Fibroblast of peridontal ligament (primary cell): ENCODE data around the gene CDHR2.
A peak's percentile ranks its signal among the peaks of the same experiment; 100 is the strongest.
"Not testable (repeated sequence)": the region's sequence is repeated elsewhere in the genome, so short reads cannot be mapped to it uniquely, and the experiment has no call there.

Experiments used
- DNase-seq: peaks from one replicate; pipeline ENCODE4 v3.0.0-alpha.2; 2010; ENCODE audit errors: extremely low read depth

Gene CDHR2

GRCh38 chr5:176542135-176542595, 7.0 kb upstream of the CDHR2 start:
- DNase-seq, result no peak

DNA sequence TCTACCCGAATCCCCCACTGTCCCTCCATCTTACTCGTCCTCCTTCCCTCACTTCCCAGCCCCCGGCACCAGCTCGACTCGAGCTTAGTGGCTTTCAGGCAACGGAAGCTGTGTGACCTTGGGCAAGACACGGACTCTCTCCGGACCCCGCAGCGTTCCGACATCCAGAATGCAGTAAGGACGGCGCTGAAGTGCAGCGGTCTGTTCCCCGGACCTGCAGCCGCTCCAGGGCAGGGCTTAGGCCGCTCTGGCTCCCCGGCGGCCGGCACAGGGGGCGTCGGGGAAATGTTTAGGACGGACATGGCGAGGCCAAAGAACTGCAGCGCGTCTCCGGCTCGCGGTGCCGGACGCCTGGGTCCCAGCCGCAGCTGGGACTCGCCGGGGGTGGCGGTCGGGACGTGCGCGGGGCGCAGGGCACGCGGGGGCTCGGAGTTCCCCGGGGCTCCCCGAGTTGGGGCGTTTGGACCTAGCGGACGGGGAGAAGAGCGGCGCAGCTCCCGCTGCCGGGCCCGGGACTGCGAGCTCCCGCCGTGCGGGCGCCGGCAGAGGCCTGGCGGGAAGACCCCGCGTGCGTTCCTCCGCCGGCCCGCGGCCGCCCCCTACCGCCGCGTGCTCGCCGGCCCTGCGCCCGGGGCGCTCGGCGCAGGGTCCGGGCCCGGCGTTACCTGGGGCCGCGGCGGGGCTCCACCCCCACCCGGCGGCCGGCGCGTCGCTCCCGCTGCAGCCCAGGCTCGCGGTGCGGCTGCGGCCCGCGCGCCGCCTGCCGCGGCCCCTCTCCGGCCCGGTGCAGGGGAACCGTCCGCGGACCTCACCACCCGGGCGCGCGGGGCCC, 6.3 kb upstream of the CDHR2 start:
- DNase-seq, result no peak

GRCh38 chr5:176543428-176544182, 5.5 kb upstream of the CDHR2 start:
- peak; percentile 29 for DNase-seq

- DNase-seq, result no peak
Observed at GRCh38 chr5:176545388-176545736, 3.8 kb upstream of the CDHR2 start.

- DNase-seq, result no peak
Observed at GRCh38 chr5:176545737-176546509, 3.2 kb upstream of the CDHR2 start.

- peak; percentile 14 for DNase-seq
Observed at GRCh38 chr5:176547802-176548201, 1.3 kb upstream of the CDHR2 start.

DNA sequence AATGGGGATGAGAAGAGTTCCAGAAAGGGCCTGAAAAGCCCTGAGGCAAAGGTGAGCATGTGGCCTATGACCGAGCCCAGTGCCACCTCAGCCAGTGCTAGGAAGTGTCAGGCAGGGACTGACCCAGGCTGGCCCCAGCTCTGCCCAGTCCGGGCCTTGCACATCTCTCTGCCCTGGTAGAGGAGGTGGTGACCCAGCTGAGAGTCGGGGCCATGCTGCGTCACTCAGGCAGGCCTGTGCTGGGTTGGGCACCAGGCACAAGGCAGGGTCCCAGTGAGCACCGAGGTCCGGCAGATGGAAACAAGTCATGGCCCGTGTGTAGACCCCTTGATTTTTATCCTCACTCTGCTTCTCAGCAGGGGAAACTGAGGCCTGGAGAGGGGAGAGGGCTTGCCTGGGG, 729 bp downstream of the CDHR2 start:
- DNase-seq, result no peak

DNA sequence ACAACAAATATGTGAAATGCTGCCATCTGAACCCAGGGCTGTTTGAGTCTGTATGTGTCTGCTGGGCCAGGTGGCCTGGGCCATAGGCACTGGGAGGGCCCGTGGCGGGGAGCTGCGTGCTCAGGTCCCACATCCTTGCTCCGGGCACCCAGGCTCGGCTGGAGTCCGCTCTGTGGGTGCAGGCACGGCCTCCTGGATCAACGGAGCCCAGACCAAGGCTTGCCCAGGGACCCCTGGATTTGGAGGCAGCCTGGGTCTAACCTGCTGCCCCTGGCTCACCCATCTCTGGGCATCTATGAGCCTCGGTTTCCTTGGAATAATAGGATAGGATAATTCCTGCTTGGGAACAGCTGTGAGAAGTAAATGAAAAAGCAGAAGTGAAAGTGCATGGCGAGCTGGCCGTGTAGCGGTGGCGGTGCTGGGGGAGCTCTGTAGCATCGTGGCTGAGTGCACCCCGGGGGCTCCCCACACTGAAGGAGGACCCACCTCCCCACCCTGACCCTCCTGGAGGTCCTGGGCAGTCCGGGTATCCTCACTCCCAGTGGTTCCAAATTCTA, 1.2 kb downstream of the CDHR2 start:
- DNase-seq, result no peak

DNA sequence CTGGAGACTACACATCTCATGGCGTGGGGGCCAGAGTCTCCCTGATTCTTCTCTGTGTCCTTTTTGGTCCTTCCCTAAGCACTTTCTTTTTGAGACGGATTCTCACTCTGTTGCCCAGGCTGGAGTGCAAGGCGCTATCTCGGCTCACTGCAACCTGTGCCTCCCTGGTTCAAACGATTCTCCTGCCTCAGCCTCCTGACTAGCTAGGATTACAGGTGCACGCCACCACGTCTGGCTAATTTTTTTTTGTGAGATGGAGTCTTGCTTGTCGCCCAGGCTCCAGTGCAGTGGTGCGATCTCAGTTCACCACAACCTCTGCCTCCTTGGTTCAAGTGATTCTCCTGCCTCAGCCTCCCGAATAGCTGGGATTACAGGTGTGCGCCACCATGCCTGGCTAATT, 1.8 kb downstream of the CDHR2 start:
- DNase-seq, result not testable (repeated sequence)

- DNase-seq, result no peak
Observed at GRCh38 chr5:176552332-176552869, 3.3 kb downstream of the CDHR2 start.

- no peak for DNase-seq
Observed at GRCh38 chr5:176553260-176554085, 4.3 kb downstream of the CDHR2 start.

DNA sequence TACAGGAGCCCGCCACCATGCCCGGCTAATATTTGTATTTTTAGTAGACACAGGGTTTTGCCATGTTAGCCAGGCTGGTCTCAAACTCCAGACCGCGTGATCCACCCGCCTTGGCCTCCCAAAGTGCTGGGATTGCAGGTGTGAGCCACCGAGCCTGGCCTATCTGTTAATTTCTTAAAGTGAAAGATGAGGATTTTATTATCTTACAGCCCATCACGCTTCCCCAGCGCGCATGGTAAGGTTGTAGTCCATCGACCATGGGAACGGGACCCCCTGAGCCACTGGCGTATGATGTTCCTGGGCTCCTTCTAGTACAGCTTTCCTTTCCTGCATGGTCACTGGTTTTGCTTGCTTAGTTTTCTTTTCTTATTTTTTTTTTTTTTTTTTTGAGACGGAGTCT, 8.7 kb downstream of the CDHR2 start:
- DNase-seq, result no peak

GRCh38 chr5:176559683-176560082, 10.5 kb downstream of the CDHR2 start:
- DNase-seq, result no peak

DNA sequence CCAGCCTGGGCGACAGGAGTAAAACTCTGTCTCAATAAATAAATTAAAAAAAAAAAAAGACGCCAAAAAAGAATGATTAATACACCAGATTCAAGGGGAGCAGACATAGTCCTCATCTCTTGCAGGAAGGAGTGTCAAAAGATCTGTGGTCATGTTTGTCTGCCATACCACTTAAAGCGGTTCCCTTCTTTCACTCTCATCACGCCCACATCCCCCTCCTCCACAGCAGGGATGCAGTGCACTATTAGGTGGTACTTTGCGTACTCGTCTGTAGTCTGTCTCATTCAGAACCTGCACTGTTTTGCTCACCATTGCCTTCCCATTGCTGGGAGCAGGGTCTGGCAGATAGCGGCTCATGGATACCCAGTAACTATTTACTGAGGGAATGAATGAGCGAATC, 11.2 kb downstream of the CDHR2 start:
- no peak for DNase-seq

DNA sequence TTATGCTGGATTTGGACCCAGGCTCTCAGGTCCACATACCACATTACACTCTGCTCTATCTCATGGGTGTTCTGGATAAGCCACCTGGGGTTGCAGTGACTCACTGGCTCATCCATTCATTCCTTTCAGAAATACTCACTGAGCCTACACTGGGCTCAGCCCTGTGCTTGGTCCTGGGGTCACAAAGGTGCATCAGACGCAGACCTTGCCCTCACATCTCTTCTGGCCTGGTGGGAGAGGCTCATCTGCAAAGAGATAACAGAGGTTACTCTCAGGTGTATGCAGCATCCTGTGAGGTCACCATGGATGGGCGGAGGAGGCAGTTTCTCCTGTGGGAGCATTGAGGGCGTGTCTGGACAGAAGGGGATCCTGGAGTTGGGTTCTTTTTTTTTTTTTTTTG, 12.1 kb downstream of the CDHR2 start:
- no peak for DNase-seq

- DNase-seq, result no peak
Observed at GRCh38 chr5:176562189-176562588, 13.0 kb downstream of the CDHR2 start.

- DNase-seq, result no peak
Observed at GRCh38 chr5:176564002-176564401, 14.9 kb downstream of the CDHR2 start.

GRCh38 chr5:176565760-176566288, 16.7 kb downstream of the CDHR2 start:
- DNase-seq, result no peak

GRCh38 chr5:176568657-176569056, 19.5 kb downstream of the CDHR2 start:
- no peak for DNase-seq

DNA sequence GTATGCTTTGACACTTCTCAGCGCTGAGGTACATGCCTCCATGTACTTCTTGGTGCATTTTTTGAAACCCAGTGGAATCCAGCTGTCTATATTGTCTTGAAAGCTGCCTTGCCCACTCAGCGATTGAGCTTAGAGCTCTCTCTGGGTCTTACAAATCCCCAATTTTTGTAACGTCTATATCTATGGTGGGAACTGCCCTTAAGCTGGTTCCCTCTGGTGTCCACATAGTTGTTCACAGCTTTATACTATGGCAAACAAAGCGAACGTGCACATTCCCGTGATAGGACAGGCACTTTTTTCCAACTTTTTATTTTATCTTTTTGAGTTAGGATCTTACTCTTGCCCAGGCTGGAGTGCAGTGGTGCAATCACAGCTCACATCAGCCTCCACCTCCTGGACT, 20.9 kb downstream of the CDHR2 start:
- peak; percentile 64 for DNase-seq
